Subcutaneous adipose tissue (tissue), 4 donors: ENCODE measurements around the gene PARP9. TPM values are rescaled to one million over a fixed set of nuclear protein-coding genes. Genes with fewer than 3 reads are reported as not detected.

Experiments
- total RNA-seq, 4 donors: library from RNA; depleted of rRNA; stranded (reverse); fragments of >200 nt; gene quantifications; one replicate each; pipeline ENCODE4 v1.1.0, GENCODE V29; 2016
- TF ChIP-seq, protein P1 (sequence below): fragments of 450-650 bp; IDR thresholded peaks from one replicate; pipeline ENCODE4 v1.5.1; 2016; ENCODE audit warnings: low read depth, mild to moderate bottlenecking, control low read depth, antibody characterized with exemption, moderate library complexity

PARP9 gene
- total RNA-seq, 4 donors from 2014 or later = 23.6 to 50.7 (median 31.3) TPM

DNA sequence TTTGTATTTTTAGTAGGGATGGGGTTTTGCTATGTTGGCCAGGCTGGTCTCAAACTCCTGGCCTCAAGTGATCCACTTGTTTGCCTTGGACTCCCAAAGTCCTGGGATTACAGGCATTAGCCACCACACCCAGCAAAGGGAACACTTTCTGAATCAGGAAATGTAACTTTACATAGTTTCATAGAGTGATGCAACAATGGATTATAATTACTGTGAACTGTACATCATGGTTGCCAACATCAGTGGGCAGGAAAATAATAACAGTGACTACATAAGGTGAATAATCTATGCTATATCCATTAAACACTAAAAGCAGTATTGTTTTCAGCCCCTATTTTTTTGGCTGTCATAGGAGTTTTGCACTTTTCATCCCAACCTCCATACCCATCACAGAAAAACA is 44.4 kb downstream of the PARP9 start:
- TF ChIP-seq, protein P1, sequence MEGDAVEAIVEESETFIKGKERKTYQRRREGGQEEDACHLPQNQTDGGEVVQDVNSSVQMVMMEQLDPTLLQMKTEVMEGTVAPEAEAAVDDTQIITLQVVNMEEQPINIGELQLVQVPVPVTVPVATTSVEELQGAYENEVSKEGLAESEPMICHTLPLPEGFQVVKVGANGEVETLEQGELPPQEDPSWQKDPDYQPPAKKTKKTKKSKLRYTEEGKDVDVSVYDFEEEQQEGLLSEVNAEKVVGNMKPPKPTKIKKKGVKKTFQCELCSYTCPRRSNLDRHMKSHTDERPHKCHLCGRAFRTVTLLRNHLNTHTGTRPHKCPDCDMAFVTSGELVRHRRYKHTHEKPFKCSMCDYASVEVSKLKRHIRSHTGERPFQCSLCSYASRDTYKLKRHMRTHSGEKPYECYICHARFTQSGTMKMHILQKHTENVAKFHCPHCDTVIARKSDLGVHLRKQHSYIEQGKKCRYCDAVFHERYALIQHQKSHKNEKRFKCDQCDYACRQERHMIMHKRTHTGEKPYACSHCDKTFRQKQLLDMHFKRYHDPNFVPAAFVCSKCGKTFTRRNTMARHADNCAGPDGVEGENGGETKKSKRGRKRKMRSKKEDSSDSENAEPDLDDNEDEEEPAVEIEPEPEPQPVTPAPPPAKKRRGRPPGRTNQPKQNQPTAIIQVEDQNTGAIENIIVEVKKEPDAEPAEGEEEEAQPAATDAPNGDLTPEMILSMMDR = no peak

DNA sequence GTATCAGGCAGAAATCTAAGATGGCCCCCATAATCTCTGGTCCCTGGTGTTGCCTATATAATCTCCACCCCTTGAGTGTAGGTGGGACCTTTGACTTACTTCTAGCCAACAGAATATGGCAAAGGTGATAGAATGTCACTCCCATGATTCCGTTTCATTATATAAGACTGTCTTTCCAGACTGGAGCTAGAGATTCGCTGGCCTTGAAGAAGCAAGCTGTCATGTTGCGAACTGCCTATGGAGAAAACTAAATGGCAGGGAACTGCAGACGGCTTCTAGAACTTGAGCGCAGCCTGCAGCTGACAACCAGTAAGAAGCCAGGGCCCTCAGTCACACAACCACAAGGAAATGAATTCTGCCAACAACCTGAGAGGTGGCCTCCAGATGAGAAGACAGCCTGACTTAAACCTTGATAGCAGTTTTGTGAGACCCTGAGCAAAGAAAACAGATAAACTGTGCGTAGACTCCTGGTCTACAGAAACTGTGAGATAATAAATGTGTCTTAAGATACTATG is 47.2 kb downstream of the PARP9 start:
- TF ChIP-seq, protein P1 = no peak

DNA sequence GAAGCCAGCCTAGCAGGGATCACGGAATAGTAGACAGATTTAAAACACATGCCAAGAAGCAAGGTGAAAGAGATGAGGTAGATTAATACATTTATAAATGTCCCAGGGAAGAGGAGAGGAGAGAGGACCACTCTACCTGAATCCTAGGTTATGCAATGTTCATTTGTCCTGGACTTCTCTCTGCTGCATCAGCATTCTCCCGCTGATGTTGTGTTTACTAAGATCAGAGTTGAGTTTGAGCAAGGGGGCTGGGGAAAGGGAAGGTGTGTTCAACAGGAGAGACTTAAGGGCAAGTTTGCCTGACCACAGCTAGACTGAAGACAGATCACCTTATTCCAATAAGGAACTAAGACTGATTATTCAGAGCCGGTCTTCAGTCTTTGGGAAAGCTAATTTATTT is 48.2 kb downstream of the PARP9 start:
- TF ChIP-seq, protein P1 = no peak

DNA sequence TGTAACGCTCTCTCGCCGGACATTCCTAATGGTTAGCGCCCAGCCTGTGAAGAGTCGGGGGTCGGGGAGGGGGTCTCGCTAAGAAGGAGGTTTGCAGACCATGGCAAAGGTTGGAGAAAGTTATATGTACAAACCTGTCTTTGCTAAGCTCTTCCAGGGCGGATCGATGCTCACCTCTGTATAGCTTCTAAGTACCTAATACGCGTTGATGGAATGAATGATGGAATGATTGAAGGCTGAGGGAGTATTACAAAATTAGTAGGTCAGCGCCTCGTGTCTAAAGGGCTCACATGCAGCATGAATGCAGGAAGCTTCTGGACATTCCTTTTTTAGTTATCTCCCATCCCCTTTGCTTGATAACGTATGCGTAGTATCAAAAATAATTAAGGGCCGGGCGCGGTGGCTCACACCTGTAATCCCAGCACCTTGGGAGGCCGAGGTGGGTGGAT is 49.1 kb downstream of the PARP9 start:
- TF ChIP-seq, protein P1 = no peak

DNA sequence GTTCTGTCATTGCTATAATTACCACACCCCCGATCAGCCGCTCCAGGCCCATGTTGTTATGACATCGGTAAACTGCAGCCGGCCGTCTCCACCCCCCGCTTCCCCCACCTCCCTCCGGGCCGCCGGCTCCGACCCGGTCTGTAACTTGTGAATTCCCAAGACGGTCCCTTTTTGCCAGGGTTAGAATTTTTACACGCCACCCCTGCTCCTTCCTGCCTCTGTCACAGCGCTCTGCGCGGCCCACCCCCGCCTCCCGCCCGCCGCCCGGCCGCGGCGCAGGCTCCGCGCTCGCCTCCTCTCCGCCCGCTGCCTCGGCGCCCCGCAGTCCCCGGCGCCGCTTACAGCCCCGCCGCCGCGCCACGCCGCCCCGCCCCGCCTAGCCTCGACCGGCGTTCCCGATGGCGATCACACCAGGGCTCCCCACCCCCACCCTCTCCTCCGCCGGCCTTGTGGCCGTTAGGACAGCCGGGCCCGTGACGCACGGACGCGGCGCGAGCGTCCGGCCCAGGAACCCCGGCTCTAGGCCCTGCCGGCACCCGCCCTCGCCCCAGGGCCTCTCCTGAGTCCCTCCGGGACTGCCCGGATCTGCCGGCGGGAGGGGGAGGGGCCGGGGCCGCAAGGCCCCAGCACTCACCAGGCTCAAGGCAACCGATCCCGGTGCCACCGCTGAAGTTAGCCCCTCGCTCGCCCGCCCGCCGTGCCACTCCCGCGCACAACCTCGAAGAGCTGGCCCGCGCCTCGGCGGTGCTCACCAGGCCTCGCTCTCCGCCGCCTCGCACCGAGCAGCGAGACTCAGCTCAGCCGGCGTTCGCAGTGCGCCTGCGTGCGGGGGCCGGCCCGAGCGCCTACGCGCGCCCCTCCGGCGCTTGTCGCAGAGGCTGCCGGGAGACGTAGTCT is 49.7 kb downstream of the PARP9 start, which contains the start of gene KPNA1:
Gene KPNA1, minus strand, starts transcription at position 817 of the 897 bp plus-strand sequence. CDS start 18,374 bp downstream, outside the sequence.
- TF ChIP-seq, protein P1 = no peak

DNA sequence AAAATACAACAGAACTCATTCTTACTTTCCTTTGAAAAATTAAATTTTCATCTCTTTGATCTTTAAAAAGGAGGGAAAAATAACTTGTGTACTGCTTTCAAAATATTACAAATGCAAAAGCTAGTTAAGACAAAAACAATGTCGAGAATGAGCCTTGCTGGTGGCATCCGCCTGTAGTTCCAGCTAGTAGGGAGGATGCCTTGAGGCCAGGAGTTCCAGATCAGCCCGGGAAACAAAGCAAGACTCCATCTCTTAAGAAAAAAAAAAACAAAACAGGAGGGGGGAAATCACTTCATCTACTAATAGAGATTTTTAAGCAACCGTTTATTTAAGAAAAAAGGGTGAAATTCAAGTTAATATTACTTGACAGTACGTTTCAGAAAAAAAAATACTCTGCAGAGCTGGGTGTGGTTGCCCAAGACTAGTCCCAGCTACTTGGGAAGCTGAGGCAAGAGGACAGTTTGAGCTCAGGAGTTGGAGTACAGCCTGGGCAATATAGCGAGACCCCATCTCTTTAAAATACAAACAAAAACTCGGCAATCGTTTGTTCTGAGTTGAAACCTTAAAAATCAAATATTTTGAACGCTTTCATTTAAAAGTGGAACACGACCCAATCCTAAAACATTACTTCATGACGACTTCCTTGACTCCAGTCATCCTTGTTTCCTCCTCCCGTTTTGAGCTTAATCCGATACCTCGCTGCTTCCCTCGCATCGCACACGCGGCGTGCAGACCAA is 50.5 kb downstream of the PARP9 start:
- TF ChIP-seq, protein P1 = no peak

DNA sequence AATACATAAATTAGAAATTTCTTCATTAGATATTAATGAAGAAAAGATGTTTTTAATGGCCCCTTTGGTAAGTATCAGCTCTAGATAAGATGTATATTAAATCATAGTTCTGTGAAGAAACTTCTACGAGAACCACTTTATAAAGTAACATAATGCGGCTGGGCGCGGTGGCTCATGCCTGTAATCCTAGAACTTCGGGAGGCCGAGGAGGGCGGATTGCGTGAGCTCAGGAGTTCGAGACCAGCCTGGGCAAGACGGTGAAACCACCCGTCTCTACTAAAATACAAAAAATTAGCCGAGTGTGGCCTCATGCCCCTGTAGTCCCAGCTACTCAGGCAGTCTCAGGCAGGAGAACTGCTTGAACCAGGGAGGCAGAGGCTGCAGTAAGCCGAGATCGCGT is 51.8 kb downstream of the PARP9 start:
- TF ChIP-seq, protein P1 = no peak
